GM23248 (cell line): Measurements from ENCODE around the gene ALDH16A1. TPM values are rescaled to one million over a fixed set of nuclear protein-coding genes. Genes with fewer than 3 reads are reported as not detected.

Experiments used
- DNase-seq: peaks from one replicate; pipeline ENCODE4 v3.0.0-alpha.2; 2015
- H2AFZ ChIP-seq: fragments of 200-600 bp; sonication (generic); 2 replicates; pipeline ENCODE4 v1.6.1; 2016; ENCODE audit warnings: antibody characterized with exemption
- H3F3A ChIP-seq: fragments of 200-600 bp; sonication (generic); 2 replicates; pipeline ENCODE4 v1.6.1; 2016; ENCODE audit warnings: mild to moderate bottlenecking, antibody characterized with exemption, mixed run types; ENCODE audit not compliant: insufficient read depth
- H3K27ac ChIP-seq: fragments of 200-600 bp; sonication (generic); 2 replicates; pipeline ENCODE4 v1.5.1; 2016; ENCODE audit warnings: mild to moderate bottlenecking
- H3K27me3 ChIP-seq: fragments of 200-600 bp; sonication (generic); replicated peaks from 2 replicates; pipeline ENCODE4 v1.6.1; 2016; ENCODE audit warnings: mild to moderate bottlenecking; ENCODE audit not compliant: insufficient read depth
- H3K36me3 ChIP-seq: fragments of 200-600 bp; sonication (generic); 2 replicates; pipeline ENCODE4 v1.6.1; 2016; ENCODE audit warnings: low read depth, mild to moderate bottlenecking
- H3K4me1 ChIP-seq: fragments of 200-600 bp; sonication (generic); 2 replicates; pipeline ENCODE4 v1.6.1; 2016; ENCODE audit warnings: mild to moderate bottlenecking; ENCODE audit not compliant: insufficient read depth
- H3K4me2 ChIP-seq: fragments of 200-600 bp; sonication (generic); one replicate; pipeline ENCODE4 v1.6.1; 2016; ENCODE audit warnings: mild to moderate bottlenecking; ENCODE audit not compliant: unreplicated experiment
- H3K4me3 ChIP-seq: fragments of 200-600 bp; sonication (generic); 2 replicates; pipeline ENCODE4 v1.5.1; 2016; ENCODE audit warnings: mild to moderate bottlenecking
- H3K79me2 ChIP-seq: fragments of 200-600 bp; sonication (generic); 2 replicates; pipeline ENCODE4 v1.6.1; 2016; ENCODE audit warnings: mild to moderate bottlenecking; ENCODE audit not compliant: insufficient read depth
- H3K9ac ChIP-seq: fragments of 200-600 bp; sonication (generic); 2 replicates; pipeline ENCODE4 v1.6.1; 2016; ENCODE audit warnings: mild to moderate bottlenecking
- H3K9me2 ChIP-seq: fragments of 200-600 bp; sonication (generic); 2 replicates; pipeline ENCODE4 v1.6.1; 2016; ENCODE audit warnings: mixed run types, mild to moderate bottlenecking, moderate library complexity; ENCODE audit not compliant: insufficient read depth
- H3K9me3 ChIP-seq: fragments of 200-600 bp; sonication (generic); one replicate; pipeline ENCODE4 v1.6.1; 2017; ENCODE audit warnings: low read depth
- H4K20me1 ChIP-seq: fragments of 200-600 bp; sonication (generic); 2 replicates; pipeline ENCODE4 v1.6.0; 2016; ENCODE audit not compliant: insufficient read depth
- EZH2 ChIP-seq: fragments of 200-600 bp; sonication (generic); IDR thresholded peaks from 2 replicates; pipeline ENCODE4 v1.6.1; 2018; ENCODE audit warnings: antibody characterized with exemption, mild to moderate bottlenecking; ENCODE audit not compliant: insufficient read depth, poor library complexity, severe bottlenecking
- EZH2phosphoT487 ChIP-seq: fragments of 200-600 bp; sonication (generic); IDR thresholded peaks from 2 replicates; pipeline ENCODE4 v1.6.1; 2018; ENCODE audit warnings: antibody characterized with exemption, moderate library complexity, mild to moderate bottlenecking, low read depth; ENCODE audit not compliant: insufficient read depth
- WGBS, 2 experiments: methylation state at CpG; one replicate each; pipeline ENCODE4 v1.1.6; 2015 to 2017; ENCODE audit warnings: low lambda C conversion rate in 2 of 2, low coverage in 1 of 2; ENCODE audit errors: missing lambda C conversion rate in 2 of 2; 5-methylcytosine and 5-hydroxymethylcytosine counted together
- in situ Hi-C: fragments of 300-500 bp; cut with MboI; formaldehyde crosslinking; loops from 2 replicates; pipeline ENCODE4 v1.15.0; 2020
- polyA plus RNA-seq: library from polyadenylated mRNA; unstranded; fragments of >200 nt; fragmentation: Nextera tagmentation; extraction: Ambion mirVana; gene quantifications from 2 replicates; pipeline ENCODE4 v1.2.1, GENCODE V29; 2016
- total RNA-seq: library from RNA; depleted of rRNA; stranded (reverse); fragments of >200 nt; shearing (Covaris generic); gene quantifications from 2 replicates; pipeline ENCODE4 v1.2.3, GENCODE V29; 2014

ALDH16A1 gene
- total and polyA plus RNA-seq, 2 experiments from 2014 or later = 9.4 to 30.4 TPM

- no peaks in the 10 kb centered on the region for H3K4me1 ChIP-seq
- in situ Hi-C loops = no loop called here
- H3K36me3 ChIP-seq = no peaks in the 10 kb centered on the region
- H3K27me3 ChIP-seq = no peaks in the 10 kb centered on the region; the same call in 1 of the 2 replicates
- no peaks in the 10 kb centered on the region for H3K9me3 ChIP-seq
- H3K9ac ChIP-seq = no peak overlapping the region
- no peak for DNase-seq
- H3F3A ChIP-seq = no peaks in the 10 kb centered on the region
- H3K4me3 ChIP-seq = no peak overlapping the region
- no peaks in the 10 kb centered on the region for H4K20me1 ChIP-seq
- no peaks in the 10 kb centered on the region for H3K79me2 ChIP-seq
- no peak overlapping the region for H3K4me2 ChIP-seq
- 70 to 73% methylated on average over 8 of the region's 8 CpGs for WGBS, 2 experiments
- H3K9me2 ChIP-seq = no peaks in the 10 kb centered on the region
- TF ChIP-seq EZH2 (no peak), EZH2phosphoT487 (no peak)
- H3K27ac ChIP-seq = no peak overlapping the region
- no peak overlapping the region for H2AFZ ChIP-seq
Measured at GRCh38 chr19:49408816-49409440, 44.1 kb upstream of the ALDH16A1 start.

GRCh38 chr19:49409441-49410029, 43.5 kb upstream of the ALDH16A1 start:
- in situ Hi-C loops = no loop called here
- Histone ChIP-seq H3F3A (no peaks in the 10 kb centered on the region), H3K27ac (no peak overlapping the region), H3K79me2 (no peaks in the 10 kb centered on the region), H3K27me3 (no peaks in the 10 kb centered on the region; the same call in 1 of the 2 replicates), H3K4me3 (no peak overlapping the region), H3K9me3 (no peaks in the 10 kb centered on the region), H2AFZ (no peak overlapping the region), H3K4me2 (no peak overlapping the region), H3K9me2 (no peaks in the 10 kb centered on the region), H3K36me3 (no peaks in the 10 kb centered on the region), H3K9ac (no peak overlapping the region), H3K4me1 (no peaks in the 10 kb centered on the region), H4K20me1 (no peaks in the 10 kb centered on the region)
- no peak for DNase-seq
- WGBS, 2 experiments = 69 to 78% methylated on average over 5 of the region's 5 CpGs
- no peak for TF ChIP-seq EZH2
- no peak for TF ChIP-seq EZH2phosphoT487

- DNase-seq = no peak
- in situ Hi-C loops = no loop called here
- H3K9me2 ChIP-seq = no peaks in the 10 kb centered on the region
- H3K4me1 ChIP-seq = no peaks in the 10 kb centered on the region
- no peak overlapping the region for H3K9ac ChIP-seq
- 50 to 59% methylated on average over 3 of the region's 3 CpGs for WGBS, 2 experiments
- no peak for TF ChIP-seq EZH2
- no peak for TF ChIP-seq EZH2phosphoT487
- no peaks in the 10 kb centered on the region for H3F3A ChIP-seq
- H2AFZ ChIP-seq = no peak overlapping the region
- no peaks in the 10 kb centered on the region; the same call in 1 of the 2 replicates for H3K27me3 ChIP-seq
- H3K9me3 ChIP-seq = no peaks in the 10 kb centered on the region
- no peaks in the 10 kb centered on the region for H3K79me2 ChIP-seq
- no peaks in the 10 kb centered on the region for H4K20me1 ChIP-seq
- H3K36me3 ChIP-seq = no peaks in the 10 kb centered on the region
- H3K27ac ChIP-seq = no peak overlapping the region
- no peak overlapping the region for H3K4me3 ChIP-seq
- H3K4me2 ChIP-seq = no peak overlapping the region
Measured at GRCh38 chr19:49411681-49412326, 41.2 kb upstream of the ALDH16A1 start.

GRCh38 chr19:49413348-49413747, 39.7 kb upstream of the ALDH16A1 start:
- no peak overlapping the region for H3K4me2 ChIP-seq
- 56 to 58% methylated on average over 9 of the region's 9 CpGs for WGBS, 2 experiments
- H3K27ac ChIP-seq = no peak overlapping the region
- no peaks in the 10 kb centered on the region for H3K9me3 ChIP-seq
- in situ Hi-C loops = no loop called here
- H3K27me3 ChIP-seq = peaks cover 3% of the 10 kb centered on the region
- H3K9me2 ChIP-seq = no peaks in the 10 kb centered on the region
- no peak for TF ChIP-seq EZH2
- TF ChIP-seq EZH2phosphoT487 = no peak
- H3K79me2 ChIP-seq = no peaks in the 10 kb centered on the region
- H3K36me3 ChIP-seq = no peaks in the 10 kb centered on the region
- H3K9ac ChIP-seq = no peak overlapping the region
- H3K4me3 ChIP-seq = no peak overlapping the region
- no peak overlapping the region for H2AFZ ChIP-seq
- H3F3A ChIP-seq = no peaks in the 10 kb centered on the region
- no peaks in the 10 kb centered on the region for H3K4me1 ChIP-seq
- DNase-seq = no peak
- H4K20me1 ChIP-seq = no peaks in the 10 kb centered on the region
